Activated CD4-positive, alpha-beta T cell treated with anti-CD3 and anti-CD28 coated beads for 1 hour (primary cell): ENCODE results near the gene TRAF3IP3.
"Not testable (repeated sequence)": the region's sequence is repeated elsewhere in the genome, so short reads cannot be mapped to it uniquely, and the experiment has no call there.

Experiments used
- DNase-seq: peaks from one replicate; pipeline ENCODE4 v3.0.0-alpha.2; 2020

Gene TRAF3IP3

GRCh38 chr1:209769171-209769904 lies 13.5 kb downstream of the TRAF3IP3 start:
- peak; percentile 61 for DNase-seq

DNA sequence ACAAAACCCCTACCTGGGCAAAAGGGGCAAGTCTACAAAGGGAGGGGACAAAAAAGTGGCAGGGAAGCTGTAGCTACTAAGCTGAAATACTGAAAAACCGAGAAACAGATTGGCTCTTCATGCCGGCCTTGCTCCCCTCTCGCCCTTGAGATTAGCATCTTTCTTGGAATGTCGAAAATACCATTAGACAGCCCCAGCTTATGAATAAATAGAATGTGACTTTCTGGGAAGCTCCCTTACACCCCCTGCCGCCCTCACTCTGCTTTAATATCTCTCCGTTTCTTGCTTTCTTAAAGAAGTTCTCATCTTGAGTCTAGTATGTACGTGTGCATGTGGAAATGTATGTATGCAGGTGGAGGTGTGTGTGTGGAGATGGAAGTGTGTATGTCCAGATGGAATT lies 14.1 kb downstream of the TRAF3IP3 start:
- DNase-seq, result no peak

- DNase-seq, result no peak
Observed at GRCh38 chr1:209770636-209771415, 15.0 kb downstream of the TRAF3IP3 start.

- no peak for DNase-seq
Observed at GRCh38 chr1:209772126-209772525, 16.3 kb downstream of the TRAF3IP3 start.

DNA sequence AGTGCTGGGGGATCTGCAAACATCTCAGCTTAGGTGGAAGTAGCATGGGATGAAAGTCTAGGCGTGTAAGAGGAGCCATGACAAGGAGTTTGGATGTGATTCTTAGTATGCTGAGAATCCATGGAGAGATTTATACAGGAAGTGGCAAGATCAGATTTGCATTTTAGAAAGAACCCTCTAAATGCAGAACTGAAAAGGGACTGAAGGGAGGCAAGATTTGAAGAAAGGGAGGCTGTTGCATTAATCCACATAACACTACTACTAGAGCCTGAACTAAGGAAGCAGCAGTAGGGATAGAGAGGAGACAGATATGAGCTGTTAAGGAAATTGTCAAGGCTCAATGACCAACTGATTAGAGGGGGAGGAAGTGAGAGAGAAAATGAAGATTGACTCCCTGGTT lies 18.7 kb downstream of the TRAF3IP3 start:
- DNase-seq, result no peak

DNA sequence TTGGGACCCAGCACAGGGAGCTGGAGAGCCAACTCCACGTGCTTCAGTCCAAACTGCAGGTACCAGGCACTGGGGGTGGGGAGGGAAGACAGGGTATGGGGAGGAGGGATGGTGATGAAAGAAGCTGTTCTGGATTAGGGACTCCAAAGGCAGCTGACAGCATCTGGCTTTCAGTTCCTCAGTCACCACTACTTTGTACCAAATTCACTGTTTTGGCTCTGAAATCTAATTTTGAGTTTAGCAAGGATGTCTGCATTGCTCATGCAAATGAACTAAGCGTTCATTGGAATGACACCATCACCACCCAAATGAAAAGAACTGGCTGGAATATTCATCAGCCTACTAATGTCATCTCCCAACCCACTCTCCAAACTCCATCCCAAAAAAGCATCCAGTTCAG lies 19.8 kb downstream of the TRAF3IP3 start:
- DNase-seq, result no peak

DNA sequence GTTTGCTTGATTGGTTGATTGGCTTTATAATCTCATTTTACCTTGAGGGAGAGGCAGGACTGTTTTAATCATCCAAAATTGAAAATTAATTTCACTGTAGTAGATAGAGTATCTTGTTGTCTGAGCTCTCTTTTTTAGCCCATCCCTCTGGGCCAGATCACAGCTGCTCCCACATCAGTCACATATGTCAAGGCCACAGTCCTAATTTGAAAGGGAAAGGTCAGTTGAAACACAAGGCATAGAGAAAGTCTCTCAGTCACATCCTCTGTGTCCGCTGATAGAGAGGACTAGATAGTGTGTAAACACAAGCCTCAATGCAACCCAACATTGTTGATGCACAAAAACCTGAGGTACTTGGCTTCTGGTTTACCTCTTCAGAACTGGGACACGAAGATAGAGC lies 21.7 kb downstream of the TRAF3IP3 start:
- no peak for DNase-seq

- DNase-seq, result no peak
Observed at GRCh38 chr1:209778102-209778501, 22.2 kb downstream of the TRAF3IP3 start.

DNA sequence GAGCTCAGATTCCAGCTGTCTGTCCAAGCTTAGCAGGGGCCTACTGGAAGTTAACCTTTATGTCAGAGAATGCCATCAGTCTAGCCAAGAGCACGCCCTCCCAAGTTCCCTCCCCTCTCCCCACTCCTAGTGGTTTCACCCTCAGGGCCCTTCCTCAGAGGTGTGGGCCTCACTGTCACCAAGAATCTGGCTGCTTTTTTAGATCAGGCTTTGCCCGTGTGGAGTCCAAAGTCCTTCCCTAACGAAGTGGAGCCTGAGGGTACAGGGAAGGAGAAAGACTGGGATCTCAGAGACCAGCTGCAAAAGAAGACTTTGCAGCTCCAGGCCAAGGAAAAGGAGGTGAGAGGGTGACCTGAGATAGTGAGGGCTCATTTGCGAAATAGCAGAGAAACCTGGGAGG lies 24.4 kb downstream of the TRAF3IP3 start:
- DNase-seq, result no peak

DNA sequence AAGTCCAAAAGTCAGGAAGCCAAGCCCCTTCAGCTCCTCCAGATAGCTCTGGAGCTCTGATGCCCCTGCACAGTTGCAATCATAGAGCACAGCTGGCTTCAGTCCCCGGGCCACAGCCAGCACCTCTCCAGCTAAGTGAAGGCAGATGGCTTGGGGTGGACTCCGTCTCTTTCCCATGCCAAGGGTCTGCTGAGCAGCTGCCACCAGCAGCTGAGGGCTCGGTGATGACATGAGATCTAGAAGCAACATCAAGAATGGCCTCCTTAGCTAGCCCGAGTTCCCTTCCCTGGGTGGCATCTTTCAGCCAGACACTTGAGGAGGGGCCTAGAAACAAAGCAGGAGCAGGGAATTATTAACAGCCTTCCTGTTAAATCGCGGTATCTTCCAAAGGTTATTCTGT lies 27.5 kb downstream of the TRAF3IP3 start:
- no peak for DNase-seq

GRCh38 chr1:209784265-209785169 lies 28.7 kb downstream of the TRAF3IP3 start, which contains the start of gene C1orf74:
C1orf74 (minus strand) TSS chr1:209784559; CDS start chr1:209783634, 925 bp downstream.
- peak; percentile 100 for DNase-seq

- DNase-seq, result no peak
Observed at GRCh38 chr1:209785592-209785991, 29.7 kb downstream of the TRAF3IP3 start.

- DNase-seq, result no peak
Observed at GRCh38 chr1:209786146-209786545, 30.3 kb downstream of the TRAF3IP3 start.

GRCh38 chr1:209787551-209787950 lies 31.7 kb downstream of the TRAF3IP3 start:
- DNase-seq, result no peak

DNA sequence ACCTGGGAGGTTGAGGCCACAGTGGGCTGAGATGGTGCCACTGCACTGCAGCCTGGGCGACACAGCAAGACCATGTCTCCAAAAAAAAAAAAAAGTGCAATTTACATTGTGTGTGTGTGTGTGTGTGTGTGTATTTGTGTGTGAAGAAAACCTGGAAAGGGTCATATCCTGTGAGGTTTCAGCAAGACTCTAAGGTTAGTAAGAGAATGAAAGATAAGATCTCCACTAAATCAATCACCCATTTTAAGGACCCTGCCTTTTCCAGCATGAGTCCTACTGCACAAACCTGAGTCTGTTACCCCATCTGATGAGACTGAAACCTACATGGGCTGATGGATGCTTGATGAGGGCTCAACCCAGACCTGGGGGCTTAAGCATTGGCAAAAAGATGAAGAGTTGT lies 33.4 kb downstream of the TRAF3IP3 start:
- DNase-seq, result no peak

DNA sequence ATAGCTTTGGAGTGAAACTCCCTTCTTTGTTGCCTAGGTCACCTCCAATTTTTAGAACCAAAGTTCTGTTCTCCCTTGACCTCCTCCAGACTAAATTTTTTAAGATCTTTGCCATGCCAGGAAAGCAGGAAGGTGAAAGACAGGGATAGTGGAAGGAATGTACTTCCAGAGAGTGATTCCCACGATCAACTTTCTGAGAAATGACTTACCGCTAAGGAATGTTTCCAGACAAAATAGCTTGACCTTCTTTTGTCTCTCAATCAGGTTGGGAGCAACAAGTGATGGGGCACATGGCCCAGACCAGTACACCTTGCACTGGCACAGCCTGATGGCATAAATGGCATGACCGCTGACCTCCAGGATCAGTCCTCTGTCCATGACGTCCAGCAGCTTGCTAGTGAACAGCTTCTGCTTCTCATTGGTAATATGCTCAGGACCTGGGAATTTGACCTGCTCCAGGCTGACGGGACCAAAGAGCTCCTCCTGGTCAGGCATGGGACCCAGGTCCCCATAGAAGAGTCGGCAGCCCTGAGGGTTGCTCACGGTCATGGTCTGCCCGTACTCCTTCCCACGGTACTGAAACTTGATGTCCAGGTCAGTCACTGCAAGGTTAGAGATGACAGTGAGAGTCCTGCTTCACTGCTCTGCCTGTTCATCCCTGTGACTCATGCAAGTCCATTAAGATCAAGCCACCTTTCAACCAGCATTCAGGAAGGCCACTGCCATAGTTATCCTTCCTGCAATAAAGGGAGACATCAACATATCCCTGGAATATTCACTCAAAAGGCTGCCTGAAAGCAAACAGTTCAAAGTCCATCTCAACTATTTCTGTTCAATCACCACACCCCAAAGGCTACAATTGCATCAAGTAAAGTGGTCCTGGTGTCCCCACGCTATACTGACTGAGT lies 34.7 kb downstream of the TRAF3IP3 start:
- DNase-seq, result no peak

- no peak for DNase-seq
Observed at GRCh38 chr1:209791920-209792319, 36.1 kb downstream of the TRAF3IP3 start.

- not testable (repeated sequence) for DNase-seq
Observed at GRCh38 chr1:209793711-209794110, 37.9 kb downstream of the TRAF3IP3 start.

GRCh38 chr1:209797978-209798639 lies 42.3 kb downstream of the TRAF3IP3 start:
- no peak for DNase-seq

DNA sequence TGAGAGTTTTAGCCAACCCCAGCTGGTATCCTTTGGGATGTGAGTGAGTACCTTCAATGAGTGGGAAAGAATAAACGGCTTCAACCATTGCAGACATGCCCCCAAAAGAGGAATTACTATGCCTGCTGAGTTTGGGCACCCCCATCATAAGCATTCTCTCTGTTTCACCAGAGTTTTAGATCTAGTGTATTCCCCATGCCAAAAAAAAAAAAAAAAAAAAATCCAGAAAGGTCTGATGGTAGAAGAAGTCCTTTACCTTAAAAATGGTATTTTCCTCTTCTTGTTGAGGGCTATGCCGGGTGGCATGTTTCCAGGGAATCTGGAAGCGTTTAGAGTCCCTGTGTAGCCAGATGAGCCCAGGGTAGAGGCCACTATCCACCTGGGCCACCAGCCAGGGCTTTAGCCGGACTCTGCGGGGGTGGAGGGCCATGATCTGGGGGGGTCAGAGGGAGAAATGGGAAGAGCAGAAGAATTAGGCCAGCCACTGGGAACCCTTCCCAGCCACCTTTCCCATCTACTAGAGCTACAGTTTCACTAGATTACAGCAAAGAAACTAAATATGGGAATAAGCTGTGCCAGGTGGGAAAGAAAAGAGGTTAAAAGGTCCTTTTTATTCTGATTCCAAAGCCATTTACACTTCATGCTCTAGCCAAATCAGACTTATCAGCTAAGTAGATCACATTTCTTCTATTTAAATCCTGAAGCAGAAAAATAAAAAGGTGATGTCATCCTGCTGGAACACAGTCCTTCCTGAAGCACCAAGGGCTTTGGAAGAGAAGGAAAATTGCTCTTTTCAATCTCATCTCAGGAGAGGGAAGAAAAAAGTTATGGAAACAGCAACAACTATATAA lies 45.4 kb downstream of the TRAF3IP3 start:
- no peak for DNase-seq
